HPDE6-E6E7 (cell line): ENCODE data around the gene ANKEF1.

ENCODE experiments used
- DNase-seq: peaks from one replicate; pipeline ENCODE4 v3.0.0; 2011; ENCODE audit warnings: missing footprints; ENCODE audit errors: extremely low spot score

Gene ANKEF1

GRCh38 chr20:10080574-10080973, 45.8 kb downstream of the ANKEF1 start:
- no peak for DNase-seq

GRCh38 chr20:10089871-10090587, 55.2 kb downstream of the ANKEF1 start:
- DNase-seq, result no peak

GRCh38 chr20:10090588-10091166, 55.9 kb downstream of the ANKEF1 start:
- DNase-seq, result peak; percentile 72

GRCh38 chr20:10093087-10093591, 58.4 kb downstream of the ANKEF1 start:
- DNase-seq, result peak; percentile 82

- no peak for DNase-seq
These were observed 59.9 kb downstream of the ANKEF1 start for GRCh38 chr20:10094566-10095173.

- DNase-seq, result no peak
These were observed 62.0 kb downstream of the ANKEF1 start for GRCh38 chr20:10096790-10097189.

GRCh38 chr20:10105046-10105445, 70.3 kb downstream of the ANKEF1 start:
- no peak for DNase-seq
